Gastroesophageal sphincter (tissue), 4 donors: Measurements from ENCODE around the gene MAN2C1. TPM values are rescaled to one million over a fixed set of nuclear protein-coding genes. Genes with fewer than 3 reads are reported as not detected.

Source experiments
- ATAC-seq: fragments of 150-250 bp; one replicate; pipeline ENCODE4 v1.9.1; 2016; ENCODE audit warnings: mild to moderate bottlenecking, moderate library complexity
- H3K27ac ChIP-seq, 4 donors: fragments of 200-600 bp; sonication (generic) in 3 of 4; 1 replicate in 3 of 4; 2 replicates in 1 of 4; pipeline ENCODE4 v1.5.1; 2016 to 2019
- H3K27me3 ChIP-seq: fragments of 200-600 bp; sonication (generic); one replicate; pipeline ENCODE4 v1.5.1; 2019
- H3K36me3 ChIP-seq, 2 donors: fragments of 200-600 bp; sonication (generic); one replicate each; pipeline ENCODE4 v1.5.1; 2019; ENCODE audit warnings: control low read depth in 1 of 2
- H3K4me1 ChIP-seq, 3 donors: fragments of 200-600 bp; sonication (generic); 1 replicate in 2 of 3; 2 replicates in 1 of 3; pipeline ENCODE4 v1.5.1; 2016 to 2019; ENCODE audit warnings: control low read depth in 2 of 3
- H3K4me3 ChIP-seq, 2 donors: fragments of 200-600 bp; sonication (generic); one replicate each; pipeline ENCODE4 v1.5.1; 2019; ENCODE audit warnings: mild to moderate bottlenecking in 1 of 2, moderate library complexity in 1 of 2
- H3K9me3 ChIP-seq, 3 donors: fragments of 200-600 bp; sonication (generic); one replicate each; pipeline ENCODE4 v1.5.1; 2017 to 2019; ENCODE audit warnings: control low read depth in 2 of 3
- EP300 ChIP-seq: sonication (generic); formaldehyde crosslinking; IDR thresholded peaks from one replicate; pipeline ENCODE4 v1.6.1; 2017; ENCODE audit warnings: antibody characterized with exemption, mild to moderate bottlenecking
- POLR2A ChIP-seq, 2 donors: fragments of 450-650 bp; IDR thresholded peaks; one replicate each; pipeline ENCODE4 v1.6.1; 2017; ENCODE audit warnings: antibody characterized with exemption in 2 of 2, mild to moderate bottlenecking in 2 of 2, moderate library complexity in 1 of 2
- POLR2AphosphoS5 ChIP-seq: sonication (generic); formaldehyde crosslinking; IDR thresholded peaks from one replicate; pipeline ENCODE4 v1.6.1; 2017; ENCODE audit warnings: antibody characterized with exemption
- WGBS, 2 donors: methylation state at CpG; one replicate each; pipeline ENCODE4 v1.1.5; 2018; ENCODE audit warnings: low coverage in 1 of 2; 5-methylcytosine and 5-hydroxymethylcytosine counted together
- total RNA-seq, 4 donors: library from RNA; depleted of rRNA; stranded (reverse); fragments of >200 nt; gene quantifications; one replicate each; pipeline ENCODE4 v1.1.0, GENCODE V29; 2016
- TF ChIP-seq, protein P1 (sequence below), 4 experiments: fragments of 200-600 bp in 2 of 4; fragments of 450-650 bp in 2 of 4; sonication (generic) in 1 of 4; IDR thresholded peaks; one replicate each; pipeline ENCODE4 v1.5.1; 2017 to 2019; ENCODE audit warnings: antibody characterized with exemption in 4 of 4, mild to moderate bottlenecking in 2 of 4, moderate library complexity in 2 of 4

The MAN2C1 gene
- total RNA-seq, 4 donors from 2014 or later = 78.2 to 269 (median 102) TPM

GRCh38 chr15:75356006-75356405 is 12.4 kb downstream of the MAN2C1 start:
- H3K9me3 ChIP-seq = no peaks in the 10 kb centered on the region
- no peak overlapping the region for H3K4me3 ChIP-seq
- TF ChIP-seq POLR2AphosphoS5 = no peak
- no peak for TF ChIP-seq EP300
- TF ChIP-seq, protein P1, sequence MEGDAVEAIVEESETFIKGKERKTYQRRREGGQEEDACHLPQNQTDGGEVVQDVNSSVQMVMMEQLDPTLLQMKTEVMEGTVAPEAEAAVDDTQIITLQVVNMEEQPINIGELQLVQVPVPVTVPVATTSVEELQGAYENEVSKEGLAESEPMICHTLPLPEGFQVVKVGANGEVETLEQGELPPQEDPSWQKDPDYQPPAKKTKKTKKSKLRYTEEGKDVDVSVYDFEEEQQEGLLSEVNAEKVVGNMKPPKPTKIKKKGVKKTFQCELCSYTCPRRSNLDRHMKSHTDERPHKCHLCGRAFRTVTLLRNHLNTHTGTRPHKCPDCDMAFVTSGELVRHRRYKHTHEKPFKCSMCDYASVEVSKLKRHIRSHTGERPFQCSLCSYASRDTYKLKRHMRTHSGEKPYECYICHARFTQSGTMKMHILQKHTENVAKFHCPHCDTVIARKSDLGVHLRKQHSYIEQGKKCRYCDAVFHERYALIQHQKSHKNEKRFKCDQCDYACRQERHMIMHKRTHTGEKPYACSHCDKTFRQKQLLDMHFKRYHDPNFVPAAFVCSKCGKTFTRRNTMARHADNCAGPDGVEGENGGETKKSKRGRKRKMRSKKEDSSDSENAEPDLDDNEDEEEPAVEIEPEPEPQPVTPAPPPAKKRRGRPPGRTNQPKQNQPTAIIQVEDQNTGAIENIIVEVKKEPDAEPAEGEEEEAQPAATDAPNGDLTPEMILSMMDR (IDR thresholded peaks at IDR 0.05) = no peak
- no peak for TF ChIP-seq POLR2A (IDR thresholded peaks at IDR 0.05)
- no peak for ATAC-seq
- H3K27me3 ChIP-seq = no peaks in the 10 kb centered on the region
- H3K36me3 ChIP-seq = peaks cover 0 to 72% of the 10 kb centered on the region in 2 donors
- 80% methylated on average over 1 of the region's 28 CpGs; no CpG with 5 or more reads in 1 of the 2 donors for WGBS, 2 donors
- H3K27ac ChIP-seq = no peak overlapping the region
- H3K4me1 ChIP-seq = no peaks in the 10 kb centered on the region

DNA sequence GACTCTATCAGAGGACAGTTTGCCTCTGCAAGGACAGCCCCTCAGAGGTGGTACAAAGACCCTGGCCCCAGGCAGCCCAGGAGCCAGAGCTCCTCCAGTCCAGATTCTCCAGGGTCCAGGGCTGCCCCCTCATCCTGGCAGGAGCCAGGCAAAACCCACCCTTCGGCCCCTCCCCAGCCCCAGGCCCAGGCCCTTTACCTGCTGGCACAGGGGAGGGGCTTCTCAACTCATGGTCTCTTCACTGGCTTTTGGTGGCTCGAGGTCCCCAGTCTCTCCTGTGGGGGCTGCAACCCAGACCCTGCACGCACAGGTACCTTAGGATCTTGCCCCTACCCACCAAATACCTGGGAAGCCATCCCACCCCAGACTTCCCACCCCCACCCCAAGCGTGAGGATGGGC is 13.0 kb downstream of the MAN2C1 start:
- Histone ChIP-seq H3K27ac (no peak overlapping the region), H3K4me3 (no peak overlapping the region), H3K4me1 (no peaks in the 10 kb centered on the region), H3K36me3 (peaks cover 0 to 66% of the 10 kb centered on the region in 2 donors), H3K9me3 (no peaks in the 10 kb centered on the region), H3K27me3 (no peaks in the 10 kb centered on the region)
- TF ChIP-seq POLR2A (IDR thresholded peaks at IDR 0.05) (no peak), POLR2AphosphoS5 (no peak), EP300 (no peak)
- TF ChIP-seq, protein P1 (IDR thresholded peaks at IDR 0.05) = no peak
- ATAC-seq = no peak
- no CpG with 5 or more reads among the region's 4 CpGs for WGBS, 2 donors

DNA sequence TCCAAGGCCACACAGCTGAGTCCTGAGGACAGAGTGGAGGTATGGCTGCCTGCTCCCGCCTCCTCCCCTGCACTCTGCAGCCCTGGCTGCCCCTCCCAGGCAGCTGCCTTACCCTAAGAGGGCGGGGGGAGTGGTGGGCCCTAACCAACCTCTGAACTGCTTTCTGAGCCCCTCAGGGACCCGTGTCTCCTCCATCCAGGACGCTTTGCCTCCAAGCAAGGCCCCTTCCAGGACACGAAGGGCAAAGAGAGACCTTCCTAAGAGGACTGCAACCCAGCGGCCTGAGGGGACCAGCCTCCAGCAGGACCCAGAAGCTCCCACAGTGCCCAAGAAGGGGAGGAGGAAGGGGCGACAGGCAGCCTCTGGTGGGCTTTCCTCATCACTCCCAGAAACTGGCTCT is 14.0 kb downstream of the MAN2C1 start:
- H3K27ac ChIP-seq = no peak overlapping the region
- H3K4me3 ChIP-seq = no peak overlapping the region
- no peaks in the 10 kb centered on the region for H3K9me3 ChIP-seq
- ATAC-seq = no peak
- H3K36me3 ChIP-seq = peaks cover 0 to 57% of the 10 kb centered on the region in 2 donors
- peaks cover 0 to 3% (median 0%) of the 10 kb centered on the region in 3 donors for H3K4me1 ChIP-seq
- WGBS, 2 donors = 73% methylated on average over 3 of the region's 7 CpGs; no CpG with 5 or more reads in 1 of the 2 donors
- TF ChIP-seq, protein P1 (IDR thresholded peaks at IDR 0.05) = no peak
- TF ChIP-seq POLR2AphosphoS5 (no peak), EP300 (no peak), POLR2A (IDR thresholded peaks at IDR 0.05) (no peak)
- no peaks in the 10 kb centered on the region for H3K27me3 ChIP-seq

GRCh38 chr15:75353604-75354003 is 14.8 kb downstream of the MAN2C1 start:
- H3K4me3 ChIP-seq = no peak overlapping the region
- H3K9me3 ChIP-seq = no peaks in the 10 kb centered on the region
- peaks cover 0 to 11% (median 6%) of the 10 kb centered on the region in 3 donors for H3K4me1 ChIP-seq
- TF ChIP-seq EP300 = no peak
- 67% methylated on average over 1 of the region's 7 CpGs; no CpG with 5 or more reads in 1 of the 2 donors for WGBS, 2 donors
- H3K27ac ChIP-seq = no peak overlapping the region
- H3K36me3 ChIP-seq = peaks cover 0 to 48% of the 10 kb centered on the region in 2 donors
- H3K27me3 ChIP-seq = no peaks in the 10 kb centered on the region
- no peak for ATAC-seq

GRCh38 chr15:75352186-75353080 is 16.0 kb downstream of the MAN2C1 start:
- Histone ChIP-seq H3K4me3 (no peak overlapping the region), H3K9me3 (no peaks in the 10 kb centered on the region), H3K36me3 (peaks cover 0 to 36% of the 10 kb centered on the region in 2 donors), H3K27ac (no peak overlapping the region), H3K27me3 (no peaks in the 10 kb centered on the region), H3K4me1 (peaks cover 0 to 18% (median 7%) of the 10 kb centered on the region in 3 donors)
- 70 to 93% methylated on average over 3 to 4 of the region's 16 CpGs for WGBS, 2 donors
- ATAC-seq = no peak
- TF ChIP-seq POLR2AphosphoS5 (no peak), EP300 (no peak), POLR2A (IDR thresholded peaks at IDR 0.05) (no peak)
- TF ChIP-seq, protein P1 (IDR thresholded peaks at IDR 0.05) = no peak
